ENCODE data around the gene PGAM5. TPM values are rescaled to one million over a fixed set of nuclear protein-coding genes. Genes with fewer than 3 reads are reported as not detected.

The PGAM5 gene
- total and polyA plus RNA-seq, 8 donors = 13.6 to 37.4 (median 17.2) TPM

DNA sequence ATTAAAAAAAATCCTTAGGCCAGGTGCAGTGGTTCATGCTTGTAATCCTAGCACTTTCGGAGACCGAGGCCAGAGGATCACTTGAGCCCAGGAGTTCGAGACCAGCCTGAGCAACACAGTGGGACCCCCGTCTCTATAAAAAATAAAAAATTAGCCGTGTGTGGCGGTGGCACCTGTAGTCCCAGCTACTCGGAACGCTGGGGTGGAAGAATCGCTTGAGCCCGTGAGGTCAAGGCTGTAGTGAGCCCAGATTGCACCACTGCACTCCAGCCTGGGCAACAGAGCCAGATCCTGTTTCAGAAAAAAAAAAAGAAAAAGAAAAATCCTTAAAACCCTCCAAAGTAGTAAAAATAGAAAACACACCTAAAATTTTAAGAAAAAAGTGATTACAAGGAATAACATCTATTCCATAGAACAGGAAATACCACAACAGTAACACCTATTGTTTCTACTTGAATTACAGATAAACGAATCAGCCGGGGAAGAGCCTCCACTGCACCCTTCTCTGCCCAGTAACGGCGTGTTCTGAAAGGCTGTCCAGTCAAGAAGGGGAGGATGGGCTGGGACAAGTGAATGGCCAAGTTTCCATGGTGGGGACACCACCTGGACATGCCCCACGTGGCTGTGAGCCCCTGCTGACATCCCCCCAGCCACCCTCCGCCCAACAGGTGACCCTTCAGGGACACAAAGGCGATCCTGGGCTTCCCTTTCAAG is 41.3 kb upstream of the PGAM5 start:
- H3K4me1 ChIP-seq = peaks cover 0 to 3% of the 10 kb centered on the region in 2 donors
- H3K36me3 ChIP-seq = peaks cover 0 to 96% of the 10 kb centered on the region in 2 donors
- H3K4me3 ChIP-seq = no peak overlapping the region
- ATAC-seq (no peak), DNase-seq (no peak)
- no peaks in the 10 kb centered on the region for H3K27me3 ChIP-seq
- no peaks in the 10 kb centered on the region for H3K9me3 ChIP-seq
- intact Hi-C loops (cut with DNase I) = no loop called here
- H3K27ac ChIP-seq = no peak overlapping the region
- TF ChIP-seq, protein P1, sequence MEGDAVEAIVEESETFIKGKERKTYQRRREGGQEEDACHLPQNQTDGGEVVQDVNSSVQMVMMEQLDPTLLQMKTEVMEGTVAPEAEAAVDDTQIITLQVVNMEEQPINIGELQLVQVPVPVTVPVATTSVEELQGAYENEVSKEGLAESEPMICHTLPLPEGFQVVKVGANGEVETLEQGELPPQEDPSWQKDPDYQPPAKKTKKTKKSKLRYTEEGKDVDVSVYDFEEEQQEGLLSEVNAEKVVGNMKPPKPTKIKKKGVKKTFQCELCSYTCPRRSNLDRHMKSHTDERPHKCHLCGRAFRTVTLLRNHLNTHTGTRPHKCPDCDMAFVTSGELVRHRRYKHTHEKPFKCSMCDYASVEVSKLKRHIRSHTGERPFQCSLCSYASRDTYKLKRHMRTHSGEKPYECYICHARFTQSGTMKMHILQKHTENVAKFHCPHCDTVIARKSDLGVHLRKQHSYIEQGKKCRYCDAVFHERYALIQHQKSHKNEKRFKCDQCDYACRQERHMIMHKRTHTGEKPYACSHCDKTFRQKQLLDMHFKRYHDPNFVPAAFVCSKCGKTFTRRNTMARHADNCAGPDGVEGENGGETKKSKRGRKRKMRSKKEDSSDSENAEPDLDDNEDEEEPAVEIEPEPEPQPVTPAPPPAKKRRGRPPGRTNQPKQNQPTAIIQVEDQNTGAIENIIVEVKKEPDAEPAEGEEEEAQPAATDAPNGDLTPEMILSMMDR (IDR thresholded peaks at IDR 0.05) = no peak

DNA sequence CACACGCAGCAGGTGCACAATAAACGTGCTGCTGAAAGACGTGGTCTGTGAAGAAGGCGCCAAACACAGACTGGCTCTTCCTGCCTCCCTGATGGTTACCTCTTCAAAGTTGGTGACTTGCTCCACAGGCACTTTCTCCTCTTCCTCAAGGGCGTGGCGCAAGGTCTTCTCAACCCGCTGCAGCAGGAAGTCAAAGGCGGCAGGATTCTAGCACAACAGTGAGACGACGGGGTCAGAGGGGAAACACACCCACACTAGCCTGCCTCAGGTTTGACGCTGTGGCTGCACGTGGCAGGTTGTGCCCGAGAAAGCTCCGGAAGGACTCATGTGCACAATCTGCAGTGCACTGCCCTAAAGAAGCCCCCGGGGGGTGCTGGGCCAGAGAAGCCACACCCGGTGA is 38.5 kb upstream of the PGAM5 start:
- no peak for ATAC-seq
- H3K27me3 ChIP-seq = no peaks in the 10 kb centered on the region
- no peaks in the 10 kb centered on the region for H3K9me3 ChIP-seq
- no peak overlapping the region for H3K4me3 ChIP-seq
- intact Hi-C loops (cut with DNase I) = no loop called here
- DNase-seq = no peak
- no peaks in the 10 kb centered on the region for H3K4me1 ChIP-seq
- H3K36me3 ChIP-seq = peaks cover 0 to 96% of the 10 kb centered on the region in 2 donors
- no peak overlapping the region for H3K27ac ChIP-seq
- TF ChIP-seq, protein P1 (IDR thresholded peaks at IDR 0.05) = no peak

DNA sequence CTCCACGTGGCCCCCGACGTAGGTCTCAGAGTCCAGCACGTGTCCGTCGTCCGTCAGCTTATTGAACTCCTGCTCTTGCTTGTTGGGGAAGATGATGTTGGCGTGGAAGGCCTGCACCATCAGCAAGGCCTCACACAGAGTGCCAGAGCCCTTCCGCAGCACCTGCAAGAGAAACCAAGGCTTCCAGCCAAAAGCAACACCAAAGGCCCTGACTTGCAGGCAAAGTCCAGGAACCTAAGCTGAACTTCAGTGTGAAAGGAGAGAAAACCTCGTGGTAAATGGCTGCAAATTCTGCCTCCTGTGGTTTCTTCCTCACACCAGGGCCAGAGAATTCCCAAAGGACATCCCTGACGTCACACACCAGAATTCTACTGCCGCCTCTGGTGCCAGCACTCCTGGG is 38.0 kb upstream of the PGAM5 start:
- DNase-seq (no peak), ATAC-seq (no peak)
- no peaks in the 10 kb centered on the region for H3K9me3 ChIP-seq
- intact Hi-C loops (cut with DNase I) = no loop called here
- TF ChIP-seq, protein P1 (IDR thresholded peaks at IDR 0.05) = no peak
- no peak overlapping the region for H3K4me3 ChIP-seq
- no peak overlapping the region for H3K27ac ChIP-seq
- no peaks in the 10 kb centered on the region for H3K4me1 ChIP-seq
- peaks cover 0 to 96% of the 10 kb centered on the region in 2 donors for H3K36me3 ChIP-seq
- no peaks in the 10 kb centered on the region for H3K27me3 ChIP-seq

DNA sequence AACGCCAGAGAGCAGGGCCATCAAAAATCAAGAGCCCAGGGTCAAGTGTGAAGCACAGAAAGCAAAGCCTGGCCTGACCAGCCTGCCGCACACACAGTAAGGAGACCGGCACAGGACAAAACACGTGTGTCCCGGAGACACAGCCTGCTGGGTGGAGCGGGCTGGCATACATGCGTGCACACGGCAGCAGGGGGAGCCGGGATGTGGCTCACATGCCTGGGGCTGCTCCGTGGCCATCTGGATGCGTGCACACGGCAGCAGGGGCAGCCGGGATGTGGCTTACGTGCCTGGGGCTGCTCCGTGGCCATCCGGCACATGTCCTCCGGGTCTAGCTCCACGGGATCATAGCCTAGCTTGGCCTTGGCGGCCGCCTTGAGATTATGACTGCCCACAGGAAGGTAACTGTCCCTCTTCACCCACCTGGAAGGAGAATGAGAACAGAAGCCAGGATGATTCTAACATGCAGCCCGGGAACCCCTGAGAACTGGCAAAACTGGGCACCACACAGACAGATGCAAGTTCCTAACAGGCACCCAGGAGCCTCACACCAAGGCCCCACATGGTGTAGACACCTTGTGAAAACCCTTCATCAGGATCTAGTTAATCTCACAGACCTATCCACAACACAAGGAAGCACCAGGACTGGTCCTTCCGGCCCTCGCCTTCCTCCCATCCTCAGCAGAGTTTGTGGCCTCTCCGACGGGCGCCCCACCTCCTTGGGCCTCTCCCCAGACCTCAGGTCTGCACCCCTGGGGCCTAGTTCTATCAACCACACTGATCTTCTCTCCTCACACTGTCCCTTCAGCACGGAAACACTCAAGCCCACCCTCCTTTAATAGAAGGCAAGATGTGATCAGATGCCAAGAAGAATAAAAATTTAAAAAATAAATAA is 37.1 kb upstream of the PGAM5 start:
- Histone ChIP-seq H3K9me3 (no peaks in the 10 kb centered on the region), H3K4me3 (no peak overlapping the region), H3K27ac (no peak overlapping the region), H3K27me3 (no peaks in the 10 kb centered on the region), H3K4me1 (no peaks in the 10 kb centered on the region), H3K36me3 (peaks cover 0 to 91% of the 10 kb centered on the region in 2 donors)
- TF ChIP-seq, protein P1 (IDR thresholded peaks at IDR 0.05) = no peak
- no peak for ATAC-seq
- intact Hi-C loops (cut with DNase I) = no loop called here
- no peak for DNase-seq

DNA sequence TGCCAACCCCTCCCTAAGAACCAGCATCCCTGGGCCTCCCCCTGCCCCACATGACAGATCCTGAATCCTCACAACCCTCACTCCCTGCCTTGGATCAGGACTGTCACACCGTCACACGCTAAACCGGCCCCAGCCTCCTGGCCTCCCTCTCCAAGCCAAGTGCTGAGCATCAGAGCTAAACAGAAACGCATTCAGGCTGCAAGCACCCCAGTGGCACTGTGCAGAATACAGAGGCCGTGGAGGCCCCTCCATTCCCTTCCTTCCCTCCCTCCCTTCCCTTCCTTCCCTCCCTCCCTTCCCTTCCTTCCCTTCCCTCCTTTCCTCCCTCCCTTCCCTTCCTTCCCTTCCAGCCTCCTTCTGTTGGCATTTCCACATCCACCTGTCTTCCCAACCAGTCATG is 36.1 kb upstream of the PGAM5 start:
- ATAC-seq = no peak
- no peaks in the 10 kb centered on the region for H3K27me3 ChIP-seq
- no peaks in the 10 kb centered on the region for H3K9me3 ChIP-seq
- no peak overlapping the region for H3K27ac ChIP-seq
- H3K4me1 ChIP-seq = no peaks in the 10 kb centered on the region
- H3K4me3 ChIP-seq = no peak overlapping the region
- TF ChIP-seq, protein P1 (IDR thresholded peaks at IDR 0.05) = no peak
- intact Hi-C loops (cut with DNase I) = no loop called here
- peaks cover 0 to 89% of the 10 kb centered on the region in 2 donors for H3K36me3 ChIP-seq
- no peak for DNase-seq

Measured in left lung (tissue), 10 donors.